NCI-H146 treated with DMSO at 0.1 percent for 48 hours (cell line): Measurements from ENCODE around the gene MKRN1.
A peak's percentile ranks its signal among the peaks of the same experiment; 100 is the strongest.
"Not testable (repeated sequence)": the region's sequence is repeated elsewhere in the genome, so short reads cannot be mapped to it uniquely, and the experiment has no call there.

Experiments
- DNase-seq: peaks from one replicate; lab custom pipeline; 2025; ENCODE audit not compliant: unreplicated experiment; lab: John Stamatoyannopoulos, UW

The MKRN1 gene, protein sequence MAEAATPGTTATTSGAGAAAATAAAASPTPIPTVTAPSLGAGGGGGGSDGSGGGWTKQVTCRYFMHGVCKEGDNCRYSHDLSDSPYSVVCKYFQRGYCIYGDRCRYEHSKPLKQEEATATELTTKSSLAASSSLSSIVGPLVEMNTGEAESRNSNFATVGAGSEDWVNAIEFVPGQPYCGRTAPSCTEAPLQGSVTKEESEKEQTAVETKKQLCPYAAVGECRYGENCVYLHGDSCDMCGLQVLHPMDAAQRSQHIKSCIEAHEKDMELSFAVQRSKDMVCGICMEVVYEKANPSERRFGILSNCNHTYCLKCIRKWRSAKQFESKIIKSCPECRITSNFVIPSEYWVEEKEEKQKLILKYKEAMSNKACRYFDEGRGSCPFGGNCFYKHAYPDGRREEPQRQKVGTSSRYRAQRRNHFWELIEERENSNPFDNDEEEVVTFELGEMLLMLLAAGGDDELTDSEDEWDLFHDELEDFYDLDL

DNA sequence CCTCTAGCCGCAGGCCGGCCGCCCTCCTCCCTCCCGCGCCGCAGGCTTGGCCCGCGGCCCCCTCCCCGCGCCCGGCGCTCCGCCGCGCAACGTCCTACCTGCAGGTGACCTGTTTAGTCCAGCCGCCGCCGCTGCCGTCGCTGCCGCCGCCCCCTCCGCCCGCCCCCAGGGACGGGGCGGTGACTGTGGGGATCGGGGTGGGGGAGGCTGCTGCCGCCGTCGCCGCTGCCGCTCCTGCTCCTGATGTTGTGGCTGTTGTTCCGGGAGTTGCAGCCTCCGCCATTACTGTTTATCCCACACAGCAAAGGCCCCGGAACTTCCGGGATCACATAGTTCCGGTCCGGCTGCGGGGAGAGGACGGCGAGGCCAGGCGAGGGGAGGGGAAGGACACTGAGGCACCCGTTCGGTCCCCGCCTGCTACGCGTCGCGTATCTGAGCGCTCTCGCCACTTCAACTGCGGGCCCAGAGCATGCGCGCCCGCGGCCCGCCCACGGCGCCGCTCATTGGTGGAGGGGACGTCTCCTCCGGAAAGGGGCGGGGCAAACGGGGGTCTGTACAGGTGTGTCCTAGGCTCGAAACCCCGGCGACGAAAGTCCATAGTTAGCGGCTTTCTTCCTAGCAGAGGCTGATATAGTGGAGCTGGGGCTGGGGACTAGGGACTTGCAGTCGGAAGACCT, at the start of gene MKRN1:
MKRN1 (minus strand) TSS at position 444 of the 677 bp plus-strand sequence; CDS start at position 283, 161 bp downstream.
- DNase-seq: peak; percentile 94

- no peak for DNase-seq
Measured at GRCh38 chr7:140526787-140527664, 47.7 kb upstream of the MKRN1 start.

DNA sequence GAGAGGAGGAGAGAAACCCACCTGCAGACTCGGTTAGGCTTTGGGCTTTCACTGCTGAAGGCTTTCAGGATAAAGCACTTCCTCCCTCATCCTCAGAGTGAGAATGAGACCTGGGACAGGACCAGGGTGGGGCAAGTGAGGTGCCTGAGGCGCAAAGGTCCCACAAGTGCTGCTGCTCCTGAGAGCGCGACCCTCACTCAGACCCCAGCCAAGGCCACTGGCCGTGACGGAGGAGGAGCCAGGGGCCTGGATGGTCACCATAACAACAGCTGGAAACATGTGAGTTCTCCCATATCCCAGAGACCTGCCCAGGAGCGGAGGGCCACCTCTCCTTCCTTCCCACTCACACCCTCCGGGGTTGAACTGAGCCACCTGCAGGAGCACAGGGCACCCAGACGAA, 46.9 kb upstream of the MKRN1 start:
- no peak for DNase-seq

DNA sequence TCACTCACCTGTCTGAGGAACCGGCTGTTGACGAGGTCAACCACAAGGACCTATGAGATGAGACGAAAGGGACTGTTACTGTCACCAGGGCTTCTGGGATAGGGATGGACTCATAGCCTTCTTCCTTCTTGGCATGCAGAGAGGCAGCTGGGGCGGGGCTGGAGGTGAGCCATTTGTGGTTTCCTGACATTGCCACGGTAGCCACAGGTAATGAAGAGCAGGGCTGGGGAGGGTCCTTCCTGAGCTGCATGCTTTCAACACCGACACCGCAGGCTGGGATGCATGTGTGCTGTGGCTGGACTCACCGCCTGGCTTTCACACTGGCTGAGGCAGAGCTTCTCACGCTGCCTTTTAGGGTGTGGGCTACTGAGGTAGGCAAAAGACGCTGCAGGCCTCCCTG, 46.4 kb upstream of the MKRN1 start:
- DNase-seq: no peak

DNA sequence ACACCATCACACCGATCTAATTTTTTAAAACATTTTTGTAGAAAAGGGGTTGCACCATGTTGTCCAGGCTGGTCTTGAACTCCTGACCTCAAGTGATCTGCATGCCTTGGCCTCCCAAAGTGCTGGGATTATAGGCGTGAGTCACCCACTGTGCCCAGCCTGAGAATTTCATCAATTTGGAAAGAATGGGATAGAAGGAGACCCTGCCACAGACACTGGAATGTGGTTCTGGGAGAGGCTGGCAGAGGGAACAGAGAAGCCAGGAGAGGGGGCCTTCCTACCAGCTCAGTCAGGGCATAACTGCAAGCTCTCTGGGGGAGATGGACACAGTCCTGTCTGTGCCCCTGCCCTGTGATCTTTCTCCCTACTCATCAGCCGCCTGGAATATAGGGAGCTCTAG, 42.1 kb upstream of the MKRN1 start:
- DNase-seq: no peak

DNA sequence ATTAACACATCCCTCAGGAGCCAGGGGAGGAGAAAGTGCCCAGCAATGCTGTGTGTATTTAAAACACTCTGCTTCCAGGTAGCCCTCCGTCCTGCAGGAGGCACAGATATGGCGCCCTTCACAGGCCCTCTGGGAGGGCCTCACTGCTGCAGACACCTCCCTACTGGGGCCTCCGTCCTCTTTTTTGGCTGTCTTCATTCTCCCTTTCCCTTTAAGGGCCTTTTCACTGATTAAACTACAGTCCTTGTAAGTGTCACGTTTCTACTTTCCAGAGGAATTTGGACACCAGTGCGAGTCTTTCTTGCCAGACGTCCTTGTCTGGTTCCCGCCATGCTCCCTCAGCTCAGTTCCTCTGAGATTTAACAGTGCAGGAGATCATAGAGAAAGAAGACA, 39.7 kb upstream of the MKRN1 start:
- DNase-seq: no peak

GRCh38 chr7:140518370-140519006, 39.2 kb upstream of the MKRN1 start:
- DNase-seq: no peak

DNA sequence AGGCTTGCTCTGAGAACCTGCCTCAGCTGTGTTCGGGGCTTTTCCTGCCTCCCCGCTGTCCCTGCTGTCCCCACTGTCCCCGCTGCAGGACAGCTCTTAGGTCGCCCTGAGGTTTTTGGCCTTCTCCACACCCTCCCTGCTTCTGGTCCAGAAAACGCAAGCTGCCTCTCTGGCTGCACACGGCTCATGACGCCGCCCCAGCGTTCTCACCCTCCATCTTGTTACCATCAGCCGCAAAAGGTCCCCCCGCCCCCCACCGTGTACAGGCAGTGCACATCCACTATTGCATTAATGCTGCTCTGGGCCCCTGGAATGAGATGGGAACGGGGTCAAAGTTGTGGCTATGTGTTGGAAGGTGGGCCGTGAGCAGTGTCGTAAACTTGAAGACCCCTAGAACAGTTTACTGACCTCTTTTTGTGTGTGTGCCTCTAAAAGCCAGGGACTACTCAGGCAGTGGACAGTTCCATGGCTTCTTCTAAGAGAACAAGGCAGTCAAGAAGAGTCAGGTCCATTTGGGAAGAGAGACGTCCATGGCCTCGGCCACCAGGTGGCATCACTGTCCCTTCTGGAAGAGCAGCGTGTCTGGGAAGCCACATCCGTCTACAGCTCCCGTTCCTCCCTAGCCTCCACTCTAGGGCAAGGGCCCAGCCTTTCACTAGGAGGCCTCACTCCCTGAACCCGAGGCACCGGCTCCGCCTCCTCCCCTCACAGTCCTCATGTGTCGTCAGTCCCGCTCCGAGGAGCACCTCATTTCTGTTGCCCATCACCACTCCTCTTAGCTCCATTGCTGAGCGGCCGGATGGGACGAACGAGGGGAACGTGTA, 38.5 kb upstream of the MKRN1 start:
- peak; percentile 53 for DNase-seq

DNA sequence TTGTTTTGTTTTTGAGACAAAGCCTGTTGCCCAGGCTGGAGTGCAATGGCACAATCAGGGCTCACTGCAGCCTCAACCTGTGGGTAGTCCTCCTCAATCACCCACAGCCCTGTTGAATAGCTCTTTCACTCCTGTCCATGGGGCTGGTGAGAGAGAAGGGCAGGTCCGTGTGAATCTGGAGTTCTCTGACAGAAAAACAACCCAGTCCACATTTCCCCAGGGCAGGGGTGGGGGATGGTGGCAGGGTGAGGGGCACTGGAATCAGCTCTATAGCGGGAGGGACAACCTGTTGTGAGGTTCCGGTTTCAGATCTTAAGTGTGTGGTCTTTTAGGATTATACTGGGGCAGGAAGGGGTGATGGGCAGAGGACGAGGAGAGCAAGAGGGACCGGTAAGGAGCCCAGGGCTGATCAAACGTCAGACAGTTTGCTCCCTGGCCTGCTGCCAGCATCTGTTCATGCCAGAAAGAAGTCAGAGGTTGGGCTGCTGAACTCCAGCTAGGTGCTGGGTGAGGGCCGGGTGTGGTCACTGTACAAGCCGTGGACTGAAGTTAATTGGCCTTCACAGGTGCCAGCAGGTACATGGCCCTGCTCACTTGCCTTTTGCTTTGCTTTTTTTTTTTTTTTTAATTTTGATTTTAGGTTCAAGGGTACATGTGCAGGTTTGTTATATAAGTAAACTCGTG, 33.2 kb upstream of the MKRN1 start:
- DNase-seq: peak; percentile 50

GRCh38 chr7:140509789-140510188, 30.5 kb upstream of the MKRN1 start:
- DNase-seq: no peak

GRCh38 chr7:140507556-140507955, 28.3 kb upstream of the MKRN1 start:
- DNase-seq: not testable (repeated sequence)

DNA sequence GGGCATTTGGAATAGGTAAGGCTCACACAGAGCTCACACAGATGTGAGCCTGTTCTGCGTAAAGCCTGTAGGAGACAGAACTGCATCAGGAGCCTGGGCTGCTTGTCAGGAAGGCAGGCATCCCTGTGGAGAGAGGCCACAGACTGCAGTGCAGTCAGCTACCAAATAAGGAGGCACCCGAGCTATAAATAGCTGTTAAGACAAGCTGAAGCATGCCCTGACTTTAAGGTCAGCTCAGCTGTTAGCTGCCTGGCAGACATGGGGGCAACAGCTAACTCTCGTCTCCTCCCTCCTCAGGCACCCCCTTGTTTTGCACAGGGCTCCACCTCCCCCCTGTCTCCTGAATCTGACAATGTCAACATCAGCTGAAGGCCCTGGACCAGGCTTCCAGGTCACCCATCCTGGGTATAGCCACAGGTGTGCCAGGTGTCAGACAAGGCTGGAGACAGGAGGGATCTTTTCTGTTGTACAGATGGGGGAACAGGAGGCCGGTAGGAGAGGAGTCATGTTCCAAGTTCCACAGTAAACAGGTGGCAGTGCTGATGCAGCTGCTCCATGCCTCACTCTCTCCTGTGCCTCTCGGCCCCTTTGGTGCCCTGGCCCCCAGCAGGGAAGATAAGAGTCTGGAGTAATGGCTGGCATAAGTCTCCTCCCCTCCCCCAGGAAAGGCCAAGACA, 27.6 kb upstream of the MKRN1 start:
- DNase-seq: peak; percentile 98

- peak; percentile 29 for DNase-seq
Measured at GRCh38 chr7:140501966-140502365, 22.7 kb upstream of the MKRN1 start.

DNA sequence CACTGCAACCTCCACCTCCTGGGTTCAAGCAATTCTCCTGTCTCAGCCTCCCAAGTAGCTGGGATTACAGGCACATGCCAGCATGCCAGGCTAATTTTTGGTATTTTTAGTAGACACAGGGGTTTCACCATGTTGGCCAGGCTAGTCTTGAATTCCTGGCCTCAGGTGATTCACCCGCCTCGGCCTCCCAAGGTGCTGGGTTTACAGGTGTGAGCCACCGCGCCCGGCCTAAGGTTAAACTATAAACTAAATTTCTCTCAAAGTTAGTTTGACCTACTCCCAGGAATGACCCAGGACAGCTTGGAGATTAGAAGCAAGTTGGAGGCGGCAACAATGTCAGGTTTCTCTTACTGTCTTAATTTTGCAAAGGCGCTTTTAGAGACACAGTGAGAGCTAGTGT, 18.5 kb upstream of the MKRN1 start:
- not testable (repeated sequence) for DNase-seq

GRCh38 chr7:140497241-140497769, 18.0 kb upstream of the MKRN1 start:
- DNase-seq: no peak

GRCh38 chr7:140495514-140496097, 16.3 kb upstream of the MKRN1 start:
- no peak for DNase-seq

GRCh38 chr7:140494867-140495266, 15.6 kb upstream of the MKRN1 start:
- DNase-seq: no peak

GRCh38 chr7:140489026-140489359, 9.7 kb upstream of the MKRN1 start:
- DNase-seq: no peak
